ENCODE measurements around the gene PRAMEF5.
"Not testable (repeated sequence)": the region's sequence is repeated elsewhere in the genome, so short reads cannot be mapped to it uniquely, and the experiment has no call there.

Gene PRAMEF5

GRCh38 chr1:13253898-13254297 is at the start of gene PRAMEF5:
TSS of gene PRAMEF5 (plus strand) at chr1:13254198. CDS start at chr1:13259269, 5,071 bp downstream.
- DNase-seq: not testable (repeated sequence)

DNA sequence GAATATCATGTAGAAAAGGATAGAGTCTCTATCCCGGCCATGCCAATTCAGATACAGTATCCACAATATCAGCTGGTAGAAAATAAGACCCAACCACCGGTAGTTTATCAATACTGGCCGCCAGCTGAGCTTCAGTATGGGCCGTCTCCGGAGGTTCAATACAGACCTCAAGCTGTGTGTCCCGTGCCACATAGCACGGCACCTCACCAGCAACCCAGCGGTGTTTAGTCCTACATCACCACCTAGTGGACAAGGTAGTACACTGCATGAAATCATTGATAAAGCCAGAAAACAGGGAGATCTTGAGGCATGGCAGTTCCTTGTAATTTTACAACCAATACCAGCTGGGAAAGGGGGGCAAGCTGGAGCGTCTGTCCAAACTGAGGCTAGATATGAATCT is 45.3 kb upstream of the PRAMEF5 start:
- DNase-seq: not testable (repeated sequence)

DNA sequence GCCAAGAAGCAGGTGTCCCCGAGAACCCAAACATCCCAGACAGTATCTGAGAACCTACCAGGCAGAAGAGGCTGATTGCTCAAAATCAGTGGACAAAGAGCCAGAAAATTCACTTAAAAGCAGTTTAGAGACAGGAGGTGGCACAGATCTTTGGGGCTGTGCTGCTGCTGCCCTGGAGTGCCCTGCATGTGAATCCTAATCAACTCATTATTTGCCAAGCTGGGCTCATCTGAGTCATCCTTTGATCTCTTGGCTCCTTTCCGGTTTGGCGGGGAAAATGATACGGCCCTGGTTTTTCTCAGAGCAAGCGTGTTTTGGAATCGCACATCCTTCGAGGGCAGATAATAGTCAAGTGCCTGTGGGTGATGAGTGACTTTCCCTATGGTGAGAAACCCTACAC is 37.4 kb upstream of the PRAMEF5 start:
- DNase-seq: not testable (repeated sequence)

GRCh38 chr1:13219203-13219602 is 34.8 kb upstream of the PRAMEF5 start:
- DNase-seq: not testable (repeated sequence)

- not testable (repeated sequence) for DNase-seq
These were observed 31.2 kb upstream of the PRAMEF5 start for GRCh38 chr1:13222788-13223187.

GRCh38 chr1:13224480-13225060 is 29.4 kb upstream of the PRAMEF5 start:
- DNase-seq: no peak

- DNase-seq: not testable (repeated sequence)
These were observed 28.3 kb upstream of the PRAMEF5 start, which contains the start of gene PRAMEF18 for GRCh38 chr1:13225675-13226204. TSS of gene PRAMEF18 (minus strand) at chr1:13226154. CDS start at chr1:13226106, 48 bp downstream.

GRCh38 chr1:13227271-13228055 is 26.5 kb upstream of the PRAMEF5 start:
- not testable (repeated sequence) for DNase-seq

- no peak for DNase-seq
These were observed 25.6 kb upstream of the PRAMEF5 start for GRCh38 chr1:13228343-13228781.

- not testable (repeated sequence) for DNase-seq
These were observed 23.9 kb upstream of the PRAMEF5 start for GRCh38 chr1:13230096-13230495.

- not testable (repeated sequence) for DNase-seq
These were observed 23.4 kb upstream of the PRAMEF5 start for GRCh38 chr1:13230601-13231000.

DNA sequence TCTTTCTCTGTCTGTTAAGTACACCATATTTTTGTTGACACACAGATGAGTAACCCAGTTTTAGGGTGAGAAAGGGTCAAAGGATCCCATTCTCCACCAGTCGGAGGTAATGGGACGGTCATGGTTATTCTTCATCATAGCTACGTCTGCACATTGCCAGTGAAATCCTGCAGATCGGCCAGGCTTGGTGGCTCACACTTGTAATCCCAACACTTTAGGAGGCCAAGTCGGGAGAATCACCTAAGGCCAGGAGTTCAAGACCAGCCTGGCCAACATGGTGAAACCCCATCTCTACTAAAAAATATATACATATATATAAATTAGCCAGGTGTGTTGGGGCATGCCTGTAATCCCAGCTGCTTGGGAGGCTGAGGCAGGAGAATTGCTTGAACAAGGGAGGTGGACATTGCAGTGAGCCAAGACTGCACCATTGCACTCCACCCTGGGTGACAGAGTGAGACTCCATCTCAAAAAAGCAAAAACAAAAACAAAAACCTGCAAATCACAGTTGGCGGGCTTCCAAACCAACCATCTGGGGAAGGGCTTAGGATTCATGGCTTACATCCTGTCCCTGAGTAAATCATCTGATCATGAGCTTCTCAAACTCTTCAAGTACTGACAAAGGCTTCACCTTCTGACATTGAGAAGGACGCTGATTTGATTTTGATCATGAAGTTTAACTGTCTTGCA is 22.8 kb upstream of the PRAMEF5 start:
- DNase-seq: peak; percentile 18

DNA sequence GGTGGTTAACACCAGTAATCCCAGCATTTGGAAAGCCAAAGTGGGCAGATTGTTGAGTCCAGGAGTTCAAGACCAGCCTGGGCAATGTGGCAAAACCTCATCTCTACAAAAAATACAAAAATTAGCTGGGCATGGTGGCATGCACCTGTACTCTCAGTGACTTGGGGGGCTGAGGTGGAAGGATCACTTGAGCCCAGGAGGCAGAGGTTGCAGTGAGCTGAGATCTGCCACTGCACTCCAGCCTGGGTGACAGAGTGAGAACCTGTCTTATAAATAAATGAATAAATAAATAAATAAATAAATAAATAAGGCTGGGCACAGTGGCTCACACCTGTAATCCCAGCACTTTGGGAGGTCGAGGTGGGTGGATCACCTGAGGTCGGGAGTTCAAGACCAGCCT is 21.9 kb upstream of the PRAMEF5 start:
- DNase-seq: not testable (repeated sequence)

DNA sequence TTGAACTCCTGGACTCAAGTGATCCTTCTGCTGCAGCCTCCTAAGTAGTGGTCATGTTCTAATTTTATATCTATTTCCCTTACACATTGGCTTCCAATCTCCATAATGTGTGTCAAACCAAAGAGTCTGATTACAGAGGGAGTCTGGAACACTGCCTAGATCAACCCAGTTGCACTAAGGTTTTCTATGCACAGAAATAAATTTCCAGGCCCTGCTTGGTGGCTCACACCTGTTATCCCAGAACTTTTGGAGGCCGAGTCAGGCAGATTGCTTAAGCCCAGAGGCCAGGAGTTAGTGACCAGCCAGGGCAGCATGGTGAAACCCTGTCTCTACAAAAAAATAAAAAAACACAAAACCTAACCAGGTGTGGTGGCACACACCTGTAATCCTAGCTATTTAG is 19.9 kb upstream of the PRAMEF5 start:
- not testable (repeated sequence) for DNase-seq

- DNase-seq: not testable (repeated sequence)
These were observed 16.4 kb upstream of the PRAMEF5 start for GRCh38 chr1:13237572-13237971.

GRCh38 chr1:13239633-13240032 is 14.4 kb upstream of the PRAMEF5 start:
- DNase-seq: not testable (repeated sequence)

DNA sequence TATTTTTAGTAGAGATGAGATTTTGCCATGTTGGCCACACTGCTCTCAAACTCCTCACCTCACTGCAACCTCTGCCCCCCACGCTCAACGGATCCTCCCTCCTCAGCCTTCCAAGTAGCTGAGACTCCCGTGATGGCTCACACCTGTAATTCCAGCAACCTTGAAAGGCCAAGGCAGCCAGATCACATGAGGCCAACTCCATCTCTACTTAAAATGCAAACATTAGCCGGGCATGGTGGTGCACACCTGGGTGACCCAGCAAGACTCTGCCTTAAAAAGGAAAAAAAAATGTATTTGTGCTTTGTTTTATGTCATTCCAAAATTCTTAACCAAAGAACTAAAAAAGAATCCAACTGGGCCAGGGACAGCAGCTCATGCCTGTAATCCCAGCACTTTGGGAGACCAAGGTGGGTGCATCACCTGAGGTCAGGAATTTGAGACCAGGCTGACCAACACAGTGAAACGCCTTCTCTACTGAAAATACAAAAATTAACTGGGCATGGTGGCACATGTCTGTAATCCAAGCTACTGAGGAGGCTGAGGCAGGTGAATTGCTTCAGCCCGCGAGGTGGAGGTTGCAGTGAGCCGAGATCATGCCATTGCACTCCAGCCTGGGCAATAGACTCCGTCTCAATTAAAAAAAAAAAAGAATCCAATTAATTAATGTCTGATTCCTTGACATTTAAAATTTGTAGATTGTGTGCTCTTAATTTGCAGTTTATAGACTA is 10.3 kb upstream of the PRAMEF5 start:
- DNase-seq: not testable (repeated sequence)

GRCh38 chr1:13245841-13246553 is 8.0 kb upstream of the PRAMEF5 start:
- DNase-seq: not testable (repeated sequence)

GRCh38 chr1:13246554-13246871 is 7.5 kb upstream of the PRAMEF5 start:
- DNase-seq: not testable (repeated sequence)

- not testable (repeated sequence) for DNase-seq
These were observed 6.9 kb upstream of the PRAMEF5 start for GRCh38 chr1:13247122-13247521.

GRCh38 chr1:13265124-13265523 is 11.1 kb downstream of the PRAMEF5 start:
- DNase-seq: not testable (repeated sequence)

GRCh38 chr1:13277016-13277415 is 23.0 kb downstream of the PRAMEF5 start:
- DNase-seq: not testable (repeated sequence)

Measured in NCI-H2171 treated with DMSO at 0.1 percent for 48 hours (cell line).